Measurements from ENCODE around the gene SLC25A23.
A peak's percentile ranks its signal among the peaks of the same experiment; 100 is the strongest.

The SLC25A23 gene

GRCh38 chr19:6481541-6482342 is 22.1 kb upstream of the SLC25A23 start, which contains the start of gene DENND1C:
DENND1C (minus strand) TSS chr19:6481787; CDS start chr19:6481695, 92 bp downstream.
- DNase-seq: no peak

- DNase-seq: no peak
Observed at GRCh38 chr19:6480848-6481415, 21.3 kb upstream of the SLC25A23 start.

- DNase-seq: no peak
Observed at GRCh38 chr19:6479836-6480398, 20.3 kb upstream of the SLC25A23 start.

GRCh38 chr19:6478815-6479214 is 19.2 kb upstream of the SLC25A23 start:
- DNase-seq: no peak

GRCh38 chr19:6476896-6477431 is 17.4 kb upstream of the SLC25A23 start:
- no peak for DNase-seq

GRCh38 chr19:6476155-6476895 is 16.7 kb upstream of the SLC25A23 start:
- no peak for DNase-seq

- DNase-seq: no peak
Observed at GRCh38 chr19:6475321-6476108, 15.9 kb upstream of the SLC25A23 start.

- no peak for DNase-seq
Observed at GRCh38 chr19:6473647-6474046, 14.1 kb upstream of the SLC25A23 start.

- DNase-seq: no peak
Observed at GRCh38 chr19:6472713-6473112, 13.1 kb upstream of the SLC25A23 start.

- no peak for DNase-seq
Observed at GRCh38 chr19:6471076-6471475, 11.5 kb upstream of the SLC25A23 start.

- no peak for DNase-seq
Observed at GRCh38 chr19:6470173-6470572, 10.6 kb upstream of the SLC25A23 start.

- no peak for DNase-seq
Observed at GRCh38 chr19:6467384-6467783, 7.8 kb upstream of the SLC25A23 start.

- DNase-seq: no peak
Observed at GRCh38 chr19:6466526-6467248, 7.1 kb upstream of the SLC25A23 start.

GRCh38 chr19:6465663-6466062 is 6.1 kb upstream of the SLC25A23 start:
- DNase-seq: no peak

GRCh38 chr19:6465006-6465405 is 5.4 kb upstream of the SLC25A23 start:
- no peak for DNase-seq

- no peak for DNase-seq
Observed at GRCh38 chr19:6464070-6464873, 4.7 kb upstream of the SLC25A23 start, which contains the start of gene CRB3. CRB3 (plus strand) TSS chr19:6464271; CDS start chr19:6464702, 431 bp downstream.

GRCh38 chr19:6460099-6460884 is 700 bp upstream of the SLC25A23 start:
- DNase-seq: peak; percentile 86

- DNase-seq: no peak
Observed at GRCh38 chr19:6458695-6459261, 814 bp downstream of the SLC25A23 start.

- DNase-seq: no peak
Observed at GRCh38 chr19:6457958-6458694, 1.5 kb downstream of the SLC25A23 start.
